ENCODE data around the gene GAL3ST2. TPM values are rescaled to one million over a fixed set of nuclear protein-coding genes. Genes with fewer than 3 reads are reported as not detected.
"Not testable (repeated sequence)": the region's sequence is repeated elsewhere in the genome, so short reads cannot be mapped to it uniquely, and the experiment has no call there.

Gene GAL3ST2
- total RNA-seq, 4 donors from 2014 or later = 0.80 to 3.3 TPM; not detected in 2

DNA sequence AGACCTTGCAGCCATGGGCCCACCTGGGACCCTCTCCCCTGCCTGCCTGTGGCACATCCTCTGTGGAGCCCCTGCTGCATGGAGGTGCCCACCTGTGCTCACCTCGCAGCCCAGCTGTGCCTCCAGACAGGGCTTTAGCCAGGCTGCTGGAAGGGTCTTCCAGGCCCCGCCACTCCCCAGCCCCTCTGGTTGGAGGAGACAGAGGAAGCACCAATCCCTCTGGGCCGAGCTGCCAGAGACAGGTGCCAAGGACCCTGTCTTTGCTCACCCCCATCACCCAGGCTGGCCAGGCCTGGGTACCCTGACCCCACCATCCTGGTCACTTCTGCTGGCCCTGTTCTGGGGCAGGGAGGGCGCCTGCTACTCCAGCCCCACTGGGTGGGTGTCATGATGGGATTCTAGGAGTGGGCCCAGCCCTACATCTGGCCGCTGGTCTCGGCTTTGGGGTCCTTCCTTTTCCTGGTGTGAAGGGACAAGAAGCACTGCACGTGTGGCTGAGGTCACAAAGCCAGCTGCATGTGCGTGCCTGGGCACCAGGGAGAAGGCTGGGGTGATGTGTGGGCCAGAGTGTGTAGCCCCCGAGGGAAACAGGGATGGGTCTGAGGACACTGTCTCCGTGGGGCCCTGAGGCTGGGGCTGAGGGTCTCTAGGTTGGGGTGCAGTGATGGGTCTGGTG is 23.0 kb downstream of the GAL3ST2 start:
- Histone ChIP-seq H3K27me3 (no peaks in the 10 kb centered on the region), H3K27ac (no peak overlapping the region), H3K4me3 (no peak overlapping the region), H3K36me3 (no peaks in the 10 kb centered on the region), H3K9me3 (no peaks in the 10 kb centered on the region), H3K4me1 (peaks cover 0 to 21% (median 7%) of the 10 kb centered on the region in 4 donors)
- DNase-seq = no peak
- TF ChIP-seq POLR2A (IDR thresholded peaks at IDR 0.05) = no peak
- TF ChIP-seq, protein P1, sequence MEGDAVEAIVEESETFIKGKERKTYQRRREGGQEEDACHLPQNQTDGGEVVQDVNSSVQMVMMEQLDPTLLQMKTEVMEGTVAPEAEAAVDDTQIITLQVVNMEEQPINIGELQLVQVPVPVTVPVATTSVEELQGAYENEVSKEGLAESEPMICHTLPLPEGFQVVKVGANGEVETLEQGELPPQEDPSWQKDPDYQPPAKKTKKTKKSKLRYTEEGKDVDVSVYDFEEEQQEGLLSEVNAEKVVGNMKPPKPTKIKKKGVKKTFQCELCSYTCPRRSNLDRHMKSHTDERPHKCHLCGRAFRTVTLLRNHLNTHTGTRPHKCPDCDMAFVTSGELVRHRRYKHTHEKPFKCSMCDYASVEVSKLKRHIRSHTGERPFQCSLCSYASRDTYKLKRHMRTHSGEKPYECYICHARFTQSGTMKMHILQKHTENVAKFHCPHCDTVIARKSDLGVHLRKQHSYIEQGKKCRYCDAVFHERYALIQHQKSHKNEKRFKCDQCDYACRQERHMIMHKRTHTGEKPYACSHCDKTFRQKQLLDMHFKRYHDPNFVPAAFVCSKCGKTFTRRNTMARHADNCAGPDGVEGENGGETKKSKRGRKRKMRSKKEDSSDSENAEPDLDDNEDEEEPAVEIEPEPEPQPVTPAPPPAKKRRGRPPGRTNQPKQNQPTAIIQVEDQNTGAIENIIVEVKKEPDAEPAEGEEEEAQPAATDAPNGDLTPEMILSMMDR (IDR thresholded peaks at IDR 0.05) = no peak

DNA sequence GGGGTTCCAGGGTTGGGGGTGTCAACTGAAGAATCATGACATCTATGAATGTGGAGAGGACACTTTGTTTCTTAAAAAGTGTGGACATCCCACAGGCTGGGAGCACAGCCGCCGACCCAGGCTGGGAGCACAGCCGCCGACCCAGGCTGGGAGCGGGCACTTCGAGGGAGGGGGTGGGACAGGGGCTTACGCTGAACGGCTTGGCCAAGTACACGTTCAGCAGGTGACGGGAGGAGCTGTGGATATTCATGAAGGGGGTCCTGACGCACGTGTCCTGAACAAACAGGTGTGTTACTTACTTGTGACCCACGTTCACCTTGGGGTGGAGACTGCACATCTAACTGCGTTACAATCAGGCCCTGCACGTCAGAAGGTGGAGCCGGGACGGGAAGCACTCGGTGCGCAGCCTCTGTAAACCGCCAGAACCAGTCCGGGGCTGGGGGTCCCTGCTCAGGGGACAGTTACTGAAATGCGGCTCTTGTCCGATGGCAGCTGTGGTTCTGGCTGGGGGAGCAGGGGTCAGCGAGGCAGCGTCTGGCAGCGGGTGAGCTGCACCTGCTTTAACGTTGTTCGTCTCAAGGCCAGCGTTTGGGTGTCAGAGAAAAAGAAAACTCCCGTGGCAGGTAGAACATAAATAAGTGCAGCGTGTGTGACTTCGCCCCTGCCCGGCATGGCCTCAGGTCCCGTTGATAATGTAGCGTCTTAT is 23.7 kb downstream of the GAL3ST2 start:
- not testable (repeated sequence) for H3K9me3 ChIP-seq, H3K27me3 ChIP-seq, H3K36me3 ChIP-seq, H3K27ac ChIP-seq, H3K4me3 ChIP-seq, DNase-seq
- H3K4me1 ChIP-seq = peaks cover 0 to 24% (median 10%) of the 10 kb centered on the region in 4 donors

DNA sequence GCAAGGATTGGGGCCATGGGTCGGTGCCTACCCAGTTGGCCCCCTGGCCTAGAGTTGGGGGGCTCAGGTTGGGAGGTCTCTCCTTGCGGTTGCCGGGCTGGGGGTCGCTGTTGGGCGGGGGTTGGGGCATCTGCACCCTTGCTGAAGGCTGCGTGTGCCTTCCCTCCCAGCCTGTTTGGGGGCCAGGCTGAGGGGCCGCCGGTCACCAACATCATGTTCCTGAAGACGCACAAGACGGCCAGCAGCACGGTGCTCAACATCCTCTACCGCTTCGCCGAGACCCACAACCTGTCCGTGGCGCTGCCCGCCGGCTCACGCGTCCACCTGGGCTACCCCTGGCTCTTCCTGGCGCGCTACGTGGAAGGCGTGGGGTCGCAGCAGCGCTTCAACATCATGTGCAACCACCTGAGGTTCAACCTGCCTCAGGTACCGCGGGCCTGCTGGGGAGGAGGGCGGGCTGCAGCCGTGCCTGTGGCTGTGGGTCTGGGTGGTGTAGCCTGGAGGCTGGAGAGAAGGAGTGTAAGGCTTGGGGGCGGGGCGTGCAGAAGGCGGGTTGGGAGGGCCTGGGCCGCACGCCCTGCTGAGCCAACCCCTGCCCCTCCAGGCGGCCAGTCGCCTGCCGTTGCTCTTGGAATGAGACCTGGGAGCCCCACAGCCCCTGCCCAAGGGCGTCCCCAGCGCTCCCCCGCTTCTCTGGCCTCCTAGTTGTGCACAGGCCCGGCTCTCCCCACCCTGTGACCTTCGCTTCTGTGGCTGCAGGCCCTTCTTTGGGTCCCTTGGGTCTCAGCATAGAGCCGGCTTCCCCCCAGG is 25.2 kb downstream of the GAL3ST2 start:
- Histone ChIP-seq H3K4me1 (peaks cover 0 to 24% (median 10%) of the 10 kb centered on the region in 4 donors), H3K4me3 (no peak overlapping the region), H3K27me3 (no peaks in the 10 kb centered on the region), H3K27ac (no peak overlapping the region), H3K9me3 (no peaks in the 10 kb centered on the region), H3K36me3 (no peaks in the 10 kb centered on the region)
- TF ChIP-seq, protein P1 (IDR thresholded peaks at IDR 0.05) = no peak
- no peak for TF ChIP-seq POLR2A (IDR thresholded peaks at IDR 0.05)
- DNase-seq = peak in 1 of 3 donors; percentile 41

DNA sequence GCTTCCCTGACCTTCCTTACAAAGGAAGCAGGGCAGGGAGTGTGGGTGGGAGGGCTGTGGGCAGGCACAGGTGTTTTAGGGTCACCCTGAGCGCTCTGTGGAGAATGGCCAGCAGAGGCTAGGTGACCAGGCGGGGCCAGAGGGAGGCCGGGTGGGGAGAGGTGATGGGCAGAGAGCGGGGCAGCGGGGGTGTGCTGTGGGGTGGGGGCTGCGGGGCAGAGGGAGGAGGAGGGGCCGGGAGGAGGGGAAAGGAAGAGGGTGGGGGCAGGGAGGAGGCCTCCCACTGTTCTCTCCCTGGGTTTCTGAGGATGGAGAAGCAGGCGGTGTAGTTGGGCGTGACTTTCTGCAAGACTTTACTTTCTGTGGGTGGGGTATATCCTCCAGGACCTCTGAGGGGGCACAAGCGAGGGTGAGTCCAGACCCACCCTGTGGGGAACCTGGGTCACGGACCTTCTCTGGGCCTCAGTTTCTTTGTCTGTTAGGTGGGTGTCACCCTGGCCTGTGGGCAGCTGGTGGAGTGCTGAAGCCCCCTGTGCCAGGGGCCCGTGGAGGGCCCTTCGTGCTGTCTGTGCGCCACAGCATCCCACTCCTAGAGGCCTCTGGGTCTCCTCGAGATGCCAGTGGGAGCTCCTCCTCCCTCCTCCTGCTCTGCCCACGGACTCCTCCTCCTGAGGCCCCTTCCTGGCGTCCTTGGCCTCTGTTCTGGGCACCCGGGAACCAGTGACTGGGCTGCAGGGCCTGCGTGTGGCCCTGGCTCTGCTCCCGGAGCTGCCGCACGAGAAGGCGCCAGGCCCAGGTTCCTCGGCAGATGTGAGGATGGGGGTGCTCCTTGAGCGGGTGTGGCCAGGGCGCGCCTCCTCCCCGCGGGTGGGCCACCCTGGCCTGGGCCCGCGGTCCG is 26.0 kb downstream of the GAL3ST2 start:
- Histone ChIP-seq H3K4me1 (peaks cover 0 to 24% (median 10%) of the 10 kb centered on the region in 4 donors), H3K27ac (no peak overlapping the region), H3K9me3 (no peaks in the 10 kb centered on the region), H3K4me3 (peak overlapping the region in 2 of 4 donors; percentile 56 to 58), H3K36me3 (no peaks in the 10 kb centered on the region), H3K27me3 (no peaks in the 10 kb centered on the region)
- peak in 1 of 3 donors; percentile 29 for DNase-seq
- TF ChIP-seq POLR2A (IDR thresholded peaks at IDR 0.05) = no peak
- TF ChIP-seq, protein P1 (IDR thresholded peaks at IDR 0.05) = no peak

DNA sequence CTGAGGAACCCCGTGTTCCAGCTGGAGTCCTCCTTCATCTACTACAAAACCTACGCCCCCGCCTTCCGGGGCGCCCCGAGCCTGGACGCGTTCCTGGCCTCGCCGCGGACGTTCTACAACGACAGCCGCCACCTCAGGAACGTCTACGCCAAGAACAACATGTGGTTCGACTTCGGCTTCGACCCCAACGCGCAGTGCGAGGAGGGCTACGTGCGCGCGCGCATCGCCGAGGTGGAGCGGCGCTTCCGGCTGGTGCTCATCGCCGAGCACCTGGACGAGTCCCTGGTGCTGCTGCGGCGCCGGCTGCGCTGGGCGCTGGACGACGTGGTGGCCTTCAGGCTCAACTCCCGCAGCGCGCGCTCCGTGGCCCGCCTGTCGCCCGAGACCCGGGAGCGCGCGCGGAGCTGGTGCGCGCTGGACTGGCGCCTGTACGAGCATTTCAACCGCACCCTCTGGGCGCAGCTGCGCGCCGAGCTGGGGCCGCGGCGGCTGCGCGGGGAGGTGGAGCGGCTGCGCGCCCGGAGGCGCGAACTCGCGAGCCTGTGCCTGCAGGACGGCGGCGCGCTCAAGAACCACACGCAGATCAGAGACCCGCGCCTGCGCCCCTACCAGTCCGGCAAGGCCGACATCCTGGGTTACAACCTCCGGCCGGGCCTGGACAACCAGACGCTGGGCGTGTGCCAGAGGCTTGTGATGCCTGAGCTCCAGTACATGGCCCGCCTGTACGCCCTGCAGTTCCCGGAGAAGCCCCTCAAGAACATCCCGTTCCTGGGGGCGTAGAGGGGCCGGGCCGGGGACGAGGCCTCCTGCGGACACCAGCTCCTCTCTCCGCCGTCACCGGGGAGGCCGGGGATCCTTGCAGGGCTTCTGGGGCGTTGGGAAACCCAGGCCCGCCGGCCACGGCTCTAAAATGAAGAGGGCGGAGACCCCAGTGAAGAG is 27.0 kb downstream of the GAL3ST2 start:
- H3K27me3 ChIP-seq = no peaks in the 10 kb centered on the region
- TF ChIP-seq, protein P1 (IDR thresholded peaks at IDR 0.05) = no peak
- TF ChIP-seq POLR2A (IDR thresholded peaks at IDR 0.05) = no peak
- H3K36me3 ChIP-seq = no peaks in the 10 kb centered on the region
- H3K27ac ChIP-seq = peak overlapping the region in 1 of 4 donors; percentile 18
- no peaks in the 10 kb centered on the region for H3K9me3 ChIP-seq
- peak overlapping the region; percentile 29 to 58 (median 54) for H3K4me3 ChIP-seq
- peaks cover 0 to 24% (median 10%) of the 10 kb centered on the region in 4 donors for H3K4me1 ChIP-seq
- peak in 2 of 3 donors; percentile 60 to 67 for DNase-seq

All from Peyer's patch (tissue), 4 donors.